ENCODE measurements around the gene VWF.

DNA sequence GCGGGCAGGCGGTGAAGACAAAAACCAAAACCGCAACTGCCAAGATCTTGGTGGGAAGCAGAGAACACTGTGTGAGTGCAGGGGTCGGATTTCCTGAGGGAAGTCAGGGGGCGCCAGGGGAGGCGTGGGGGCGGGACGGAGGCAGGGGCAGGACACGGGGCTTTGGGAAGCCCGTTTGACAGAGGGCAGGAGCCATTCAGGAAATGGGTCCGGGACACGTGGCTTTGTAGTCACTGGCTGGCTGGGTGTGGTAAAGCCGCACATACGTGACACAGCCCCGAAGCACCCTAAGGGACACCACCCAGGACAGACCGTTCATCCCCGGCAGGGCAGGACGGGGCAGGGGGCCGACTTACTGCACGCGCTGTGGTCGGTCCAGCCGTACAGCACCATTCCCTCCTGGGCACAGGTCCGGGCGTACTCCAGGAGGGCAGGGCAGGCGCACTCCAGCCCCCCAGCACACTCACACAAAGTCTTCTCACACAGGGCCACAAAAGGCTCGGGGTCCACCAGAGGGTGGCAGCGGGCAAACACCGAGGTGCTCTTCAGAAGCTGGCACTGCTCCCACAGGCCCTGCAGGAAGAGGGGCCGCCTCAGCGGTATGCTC, 49.4 kb downstream of the VWF start:
- TF ChIP-seq POLR2A (IDR thresholded peaks at IDR 0.05) = no peak
- TF ChIP-seq, protein P1, sequence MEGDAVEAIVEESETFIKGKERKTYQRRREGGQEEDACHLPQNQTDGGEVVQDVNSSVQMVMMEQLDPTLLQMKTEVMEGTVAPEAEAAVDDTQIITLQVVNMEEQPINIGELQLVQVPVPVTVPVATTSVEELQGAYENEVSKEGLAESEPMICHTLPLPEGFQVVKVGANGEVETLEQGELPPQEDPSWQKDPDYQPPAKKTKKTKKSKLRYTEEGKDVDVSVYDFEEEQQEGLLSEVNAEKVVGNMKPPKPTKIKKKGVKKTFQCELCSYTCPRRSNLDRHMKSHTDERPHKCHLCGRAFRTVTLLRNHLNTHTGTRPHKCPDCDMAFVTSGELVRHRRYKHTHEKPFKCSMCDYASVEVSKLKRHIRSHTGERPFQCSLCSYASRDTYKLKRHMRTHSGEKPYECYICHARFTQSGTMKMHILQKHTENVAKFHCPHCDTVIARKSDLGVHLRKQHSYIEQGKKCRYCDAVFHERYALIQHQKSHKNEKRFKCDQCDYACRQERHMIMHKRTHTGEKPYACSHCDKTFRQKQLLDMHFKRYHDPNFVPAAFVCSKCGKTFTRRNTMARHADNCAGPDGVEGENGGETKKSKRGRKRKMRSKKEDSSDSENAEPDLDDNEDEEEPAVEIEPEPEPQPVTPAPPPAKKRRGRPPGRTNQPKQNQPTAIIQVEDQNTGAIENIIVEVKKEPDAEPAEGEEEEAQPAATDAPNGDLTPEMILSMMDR (IDR thresholded peaks at IDR 0.05) = no peak
